C4-2B (cell line): ENCODE results near the gene GABRG3.

Experiments
- H3K27ac ChIP-seq: fragments of 450-650 bp; 2 replicates; pipeline ENCODE4 v1.5.1; 2017
- CTCF ChIP-seq: fragments of 450-650 bp; conservative IDR thresholded peaks from 2 replicates; pipeline ENCODE4 v1.5.1; 2017; ENCODE audit warnings: mild to moderate bottlenecking
- ZFX ChIP-seq: fragments of 450-650 bp; IDR thresholded peaks from 2 replicates; pipeline ENCODE4 v1.6.1; 2017

Gene GABRG3

GRCh38 chr15:27500206-27500605, 529.2 kb downstream of the GABRG3 start:
- no peak for TF ChIP-seq CTCF
- no peak for TF ChIP-seq ZFX
- no peak overlapping the region for H3K27ac ChIP-seq

- TF ChIP-seq CTCF (no peak), ZFX (no peak)
Observed at GRCh38 chr15:27506752-27507151, 535.8 kb downstream of the GABRG3 start.

GRCh38 chr15:27509014-27509413, 538.0 kb downstream of the GABRG3 start:
- TF ChIP-seq ZFX (no peak), CTCF (no peak)

More at GRCh38 chr15:27506752-27507151, 535.8 kb downstream of the GABRG3 start:
- no peak overlapping the region for H3K27ac ChIP-seq

GRCh38 chr15:27512281-27513001, 541.5 kb downstream of the GABRG3 start:
- no peak overlapping the region for H3K27ac ChIP-seq
- no peak; the same call in 1 of the 2 replicates for TF ChIP-seq CTCF
- TF ChIP-seq ZFX, result no peak

More at GRCh38 chr15:27509014-27509413, 538.0 kb downstream of the GABRG3 start:
- H3K27ac ChIP-seq, result no peak overlapping the region

GRCh38 chr15:27514526-27514925, 543.5 kb downstream of the GABRG3 start:
- H3K27ac ChIP-seq, result no peak overlapping the region
- TF ChIP-seq ZFX (no peak), CTCF (no peak)

GRCh38 chr15:27527490-27528067, 556.6 kb downstream of the GABRG3 start:
- no peak for TF ChIP-seq ZFX
- peak; percentile 83 for TF ChIP-seq CTCF
- no peak overlapping the region for H3K27ac ChIP-seq

GRCh38 chr15:27529399-27529798, 558.4 kb downstream of the GABRG3 start:
- TF ChIP-seq CTCF (no peak), ZFX (no peak)
- H3K27ac ChIP-seq, result no peak overlapping the region
